ENCODE measurements around the gene XRRA1.

DNA sequence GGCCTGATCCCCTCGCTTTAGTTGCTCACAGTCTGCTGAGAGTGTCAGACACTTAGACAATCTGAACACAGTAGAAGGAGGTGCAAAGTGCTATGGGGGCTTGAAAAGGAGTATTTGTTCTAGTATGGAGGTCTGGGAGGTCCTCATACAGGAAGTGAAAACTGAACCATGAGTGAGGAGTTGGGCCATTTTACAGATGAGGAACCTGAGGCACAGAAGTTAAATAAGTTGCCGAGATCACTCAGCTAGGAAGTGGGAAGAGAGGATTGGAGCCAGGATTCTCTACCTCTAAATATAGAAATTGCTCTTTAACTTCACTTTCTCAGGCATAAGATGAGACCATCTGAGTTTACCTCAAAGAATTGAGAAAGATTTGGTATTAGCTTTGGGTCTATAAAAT, 35.8 kb upstream of the XRRA1 start:
- TF ChIP-seq, protein P1, sequence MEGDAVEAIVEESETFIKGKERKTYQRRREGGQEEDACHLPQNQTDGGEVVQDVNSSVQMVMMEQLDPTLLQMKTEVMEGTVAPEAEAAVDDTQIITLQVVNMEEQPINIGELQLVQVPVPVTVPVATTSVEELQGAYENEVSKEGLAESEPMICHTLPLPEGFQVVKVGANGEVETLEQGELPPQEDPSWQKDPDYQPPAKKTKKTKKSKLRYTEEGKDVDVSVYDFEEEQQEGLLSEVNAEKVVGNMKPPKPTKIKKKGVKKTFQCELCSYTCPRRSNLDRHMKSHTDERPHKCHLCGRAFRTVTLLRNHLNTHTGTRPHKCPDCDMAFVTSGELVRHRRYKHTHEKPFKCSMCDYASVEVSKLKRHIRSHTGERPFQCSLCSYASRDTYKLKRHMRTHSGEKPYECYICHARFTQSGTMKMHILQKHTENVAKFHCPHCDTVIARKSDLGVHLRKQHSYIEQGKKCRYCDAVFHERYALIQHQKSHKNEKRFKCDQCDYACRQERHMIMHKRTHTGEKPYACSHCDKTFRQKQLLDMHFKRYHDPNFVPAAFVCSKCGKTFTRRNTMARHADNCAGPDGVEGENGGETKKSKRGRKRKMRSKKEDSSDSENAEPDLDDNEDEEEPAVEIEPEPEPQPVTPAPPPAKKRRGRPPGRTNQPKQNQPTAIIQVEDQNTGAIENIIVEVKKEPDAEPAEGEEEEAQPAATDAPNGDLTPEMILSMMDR (IDR thresholded peaks at IDR 0.05), result no peak
- TF ChIP-seq POLR2A (IDR thresholded peaks at IDR 0.05), result no peak

Measured in uterus (tissue), 2 donors.